Measurements from ENCODE around the gene ARL3.

The ARL3 gene

GRCh38 chr10:102646610-102647442 is 67.4 kb downstream of the ARL3 start:
- H3K79me2 ChIP-seq (ENCODE audit: insufficient read depth, low read depth), result peaks cover 81% of the 10 kb centered on the region
- no peak for TF ChIP-seq CTCF (conservative IDR thresholded peaks at IDR 0.05; ENCODE audit: low read depth, low read length)
- peak overlapping the region; percentile 98; the same call in 1 of the 2 replicates for H3K27ac ChIP-seq
- H3K36me3 ChIP-seq (ENCODE audit: insufficient read depth), result no peaks in the 10 kb centered on the region
- H3K4me3 ChIP-seq (IDR thresholded peaks at IDR 0.05; ENCODE audit: insufficient read depth, low read depth, low read length), result no peak overlapping the region
- H3K4me2 ChIP-seq, result peak overlapping the region; percentile 96
- no peak overlapping the region for H2AFZ ChIP-seq (ENCODE audit: low read depth)
- peaks cover 55% of the 10 kb centered on the region for H3K4me1 ChIP-seq (ENCODE audit: low read depth, poor library complexity, severe bottlenecking)
- H4K20me1 ChIP-seq (ENCODE audit: insufficient read depth), result peaks cover 11% of the 10 kb centered on the region
- no peaks in the 10 kb centered on the region for H3K27me3 ChIP-seq (ENCODE audit: insufficient read depth, low read depth)
- peak overlapping the region; percentile 95; the same call in 1 of the 2 replicates for H3K9ac ChIP-seq

GRCh38 chr10:102645741-102646609 is 68.2 kb downstream of the ARL3 start:
- no peak overlapping the region for H3K4me3 ChIP-seq (IDR thresholded peaks at IDR 0.05; ENCODE audit: insufficient read depth, low read depth, low read length)
- H3K79me2 ChIP-seq (ENCODE audit: insufficient read depth, low read depth), result peaks cover 73% of the 10 kb centered on the region
- peaks cover 53% of the 10 kb centered on the region for H3K4me1 ChIP-seq (ENCODE audit: low read depth, poor library complexity, severe bottlenecking)
- no peaks in the 10 kb centered on the region for H3K36me3 ChIP-seq (ENCODE audit: insufficient read depth)
- peak overlapping the region; percentile 96 for H3K4me2 ChIP-seq
- H2AFZ ChIP-seq (ENCODE audit: low read depth), result 0 out of 2 replicates have a peak overlapping the region, but pooled peaks have one; percentile 47
- H4K20me1 ChIP-seq (ENCODE audit: insufficient read depth), result peaks cover 11% of the 10 kb centered on the region
- no peaks in the 10 kb centered on the region for H3K27me3 ChIP-seq (ENCODE audit: insufficient read depth, low read depth)
- H3K27ac ChIP-seq, result peak overlapping the region; percentile 98
- no peak for TF ChIP-seq CTCF (conservative IDR thresholded peaks at IDR 0.05; ENCODE audit: low read depth, low read length)
- peak overlapping the region; percentile 95 for H3K9ac ChIP-seq

- Histone ChIP-seq H4K20me1 (ENCODE audit: insufficient read depth) (peaks cover 11% of the 10 kb centered on the region), H3K27me3 (ENCODE audit: insufficient read depth, low read depth) (no peaks in the 10 kb centered on the region), H3K27ac (peak overlapping the region; percentile 98), H3K79me2 (ENCODE audit: insufficient read depth, low read depth) (peaks cover 67% of the 10 kb centered on the region), H3K9ac (peak overlapping the region; percentile 95), H3K36me3 (ENCODE audit: insufficient read depth) (no peaks in the 10 kb centered on the region), H3K4me3 (IDR thresholded peaks at IDR 0.05; ENCODE audit: insufficient read depth, low read depth, low read length) (no peak overlapping the region), H2AFZ (ENCODE audit: low read depth) (peak overlapping the region; percentile 47; the same call in 1 of the 2 replicates), H3K4me2 (peak overlapping the region; percentile 96), H3K4me1 (ENCODE audit: low read depth, poor library complexity, severe bottlenecking) (peaks cover 47% of the 10 kb centered on the region)
- no peak for TF ChIP-seq CTCF (conservative IDR thresholded peaks at IDR 0.05; ENCODE audit: low read depth, low read length)
These were observed 68.8 kb downstream of the ARL3 start for GRCh38 chr10:102645388-102645740.

- peaks cover 42% of the 10 kb centered on the region for H3K4me1 ChIP-seq (ENCODE audit: low read depth, poor library complexity, severe bottlenecking)
- H3K9ac ChIP-seq, result peak overlapping the region; percentile 95
- no peak overlapping the region for H3K4me3 ChIP-seq (IDR thresholded peaks at IDR 0.05; ENCODE audit: insufficient read depth, low read depth, low read length)
- peak overlapping the region; percentile 98 for H3K27ac ChIP-seq
- no peaks in the 10 kb centered on the region for H3K36me3 ChIP-seq (ENCODE audit: insufficient read depth)
- peak overlapping the region; percentile 47 for H2AFZ ChIP-seq (ENCODE audit: low read depth)
- no peaks in the 10 kb centered on the region; the same call in 1 of the 2 replicates for H3K27me3 ChIP-seq (ENCODE audit: insufficient read depth, low read depth)
- peak overlapping the region; percentile 96 for H3K4me2 ChIP-seq
- peak; percentile 65 for TF ChIP-seq CTCF (conservative IDR thresholded peaks at IDR 0.05; ENCODE audit: low read depth, low read length)
- peaks cover 61% of the 10 kb centered on the region for H3K79me2 ChIP-seq (ENCODE audit: insufficient read depth, low read depth)
- peaks cover 11% of the 10 kb centered on the region for H4K20me1 ChIP-seq (ENCODE audit: insufficient read depth)
These were observed 69.4 kb downstream of the ARL3 start for GRCh38 chr10:102644646-102645387.
